Limb (tissue), 2 donors: ENCODE results near the gene TBC1D9.
"Not testable (repeated sequence)": the region's sequence is repeated elsewhere in the genome, so short reads cannot be mapped to it uniquely, and the experiment has no call there.

Experiments
- DNase-seq, 2 donors: peaks; one replicate each; pipeline ENCODE4 v3.0.0-alpha.2; 2016; ENCODE audit errors: extremely low spot score in 2 of 2

Gene TBC1D9

GRCh38 chr4:140754918-140755773 lies 1.0 kb downstream of the TBC1D9 start:
- peak in 1 of 2 donors; percentile 8 for DNase-seq

- DNase-seq: no peak
Measured at GRCh38 chr4:140753329-140753728, 2.9 kb downstream of the TBC1D9 start.

GRCh38 chr4:140752291-140753068 lies 3.7 kb downstream of the TBC1D9 start:
- DNase-seq: no peak

- no peak for DNase-seq
Measured at GRCh38 chr4:140750470-140750869, 5.7 kb downstream of the TBC1D9 start.

GRCh38 chr4:140748171-140748570 lies 8.0 kb downstream of the TBC1D9 start:
- no peak for DNase-seq

- DNase-seq: not testable (repeated sequence)
Measured at GRCh38 chr4:140746546-140746945, 9.6 kb downstream of the TBC1D9 start.

- DNase-seq: no peak
Measured at GRCh38 chr4:140744421-140744820, 11.8 kb downstream of the TBC1D9 start.

GRCh38 chr4:140743194-140743931 lies 12.8 kb downstream of the TBC1D9 start:
- peak in 1 of 2 donors; percentile 39 for DNase-seq

- no peak for DNase-seq
Measured at GRCh38 chr4:140742838-140743193, 13.4 kb downstream of the TBC1D9 start.

- no peak for DNase-seq
Measured at GRCh38 chr4:140740906-140741670, 15.1 kb downstream of the TBC1D9 start.

GRCh38 chr4:140740422-140740821 lies 15.8 kb downstream of the TBC1D9 start:
- no peak for DNase-seq

- no peak for DNase-seq
Measured at GRCh38 chr4:140739971-140740370, 16.2 kb downstream of the TBC1D9 start.

GRCh38 chr4:140738139-140738538 lies 18.0 kb downstream of the TBC1D9 start:
- no peak for DNase-seq

GRCh38 chr4:140736669-140737343 lies 19.4 kb downstream of the TBC1D9 start:
- no peak for DNase-seq

GRCh38 chr4:140735779-140736391 lies 20.3 kb downstream of the TBC1D9 start:
- no peak for DNase-seq

GRCh38 chr4:140735317-140735716 lies 20.9 kb downstream of the TBC1D9 start:
- no peak for DNase-seq

- DNase-seq: no peak
Measured at GRCh38 chr4:140732780-140733179, 23.4 kb downstream of the TBC1D9 start.

- DNase-seq: no peak
Measured at GRCh38 chr4:140729344-140730049, 26.7 kb downstream of the TBC1D9 start.

GRCh38 chr4:140726776-140727500 lies 29.2 kb downstream of the TBC1D9 start:
- no peak for DNase-seq
